Kidney epithelial cell (primary cell): ENCODE measurements around the gene ADI1. TPM values are rescaled to one million over a fixed set of nuclear protein-coding genes. Genes with fewer than 3 reads are reported as not detected.

ENCODE experiments used
- DNase-seq: peaks from one replicate; pipeline ENCODE4 v3.0.0-alpha.2; 2010; ENCODE audit warnings: low read depth
- H3K27me3 ChIP-seq: 2 replicates; pipeline ENCODE4 v1.6.0; 2011; ENCODE audit warnings: low read length; ENCODE audit not compliant: control insufficient read depth, insufficient read depth
- H3K36me3 ChIP-seq: 2 replicates; pipeline ENCODE4 v1.5.1; 2011; ENCODE audit warnings: low read length; ENCODE audit not compliant: control insufficient read depth, insufficient read depth
- H3K4me3 ChIP-seq: 2 replicates; pipeline ENCODE4 v1.5.1; 2011; ENCODE audit warnings: low read depth, mild to moderate bottlenecking, control low read depth, low read length
- total RNA-seq: library from RNA; depleted of rRNA; stranded (reverse); fragments of >200 nt; gene quantifications from 2 replicates; pipeline ENCODE4 v1.2.3, GENCODE V29; 2015
- TF ChIP-seq, protein P1 (sequence below): IDR thresholded peaks from 2 replicates; pipeline ENCODE4 v1.5.1; 2011; ENCODE audit warnings: mild to moderate bottlenecking, moderate library complexity, low read length, control low read depth, inconsistent platforms; ENCODE audit not compliant: insufficient read depth, poor library complexity, severe bottlenecking

ADI1 gene
- total RNA-seq, 1 donor from 2014 or later: 25.6 TPM

DNA sequence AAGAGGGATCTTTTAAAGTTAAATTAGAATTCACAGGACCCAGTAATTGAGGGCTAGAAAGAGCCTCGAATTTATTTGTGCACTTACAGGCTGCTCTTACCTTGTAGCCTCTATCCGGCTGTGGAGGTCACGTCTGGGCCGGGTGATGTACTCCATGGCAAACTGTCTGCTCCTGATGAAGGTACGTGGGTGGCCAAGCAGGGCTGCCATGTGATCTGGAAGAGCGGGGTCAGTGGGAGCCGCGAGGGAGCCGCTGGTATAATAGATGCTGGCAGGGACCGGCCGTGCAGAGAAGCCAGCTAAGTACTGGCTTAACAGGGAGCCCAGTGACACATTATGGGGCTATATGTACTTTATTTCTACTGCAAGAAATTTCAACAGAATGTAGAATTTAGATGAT, 59.2 kb downstream of the ADI1 start:
- Histone ChIP-seq H3K27me3 (no peaks in the 10 kb centered on the region), H3K4me3 (no peak overlapping the region), H3K36me3 (peaks cover 3% of the 10 kb centered on the region)
- TF ChIP-seq, protein P1, sequence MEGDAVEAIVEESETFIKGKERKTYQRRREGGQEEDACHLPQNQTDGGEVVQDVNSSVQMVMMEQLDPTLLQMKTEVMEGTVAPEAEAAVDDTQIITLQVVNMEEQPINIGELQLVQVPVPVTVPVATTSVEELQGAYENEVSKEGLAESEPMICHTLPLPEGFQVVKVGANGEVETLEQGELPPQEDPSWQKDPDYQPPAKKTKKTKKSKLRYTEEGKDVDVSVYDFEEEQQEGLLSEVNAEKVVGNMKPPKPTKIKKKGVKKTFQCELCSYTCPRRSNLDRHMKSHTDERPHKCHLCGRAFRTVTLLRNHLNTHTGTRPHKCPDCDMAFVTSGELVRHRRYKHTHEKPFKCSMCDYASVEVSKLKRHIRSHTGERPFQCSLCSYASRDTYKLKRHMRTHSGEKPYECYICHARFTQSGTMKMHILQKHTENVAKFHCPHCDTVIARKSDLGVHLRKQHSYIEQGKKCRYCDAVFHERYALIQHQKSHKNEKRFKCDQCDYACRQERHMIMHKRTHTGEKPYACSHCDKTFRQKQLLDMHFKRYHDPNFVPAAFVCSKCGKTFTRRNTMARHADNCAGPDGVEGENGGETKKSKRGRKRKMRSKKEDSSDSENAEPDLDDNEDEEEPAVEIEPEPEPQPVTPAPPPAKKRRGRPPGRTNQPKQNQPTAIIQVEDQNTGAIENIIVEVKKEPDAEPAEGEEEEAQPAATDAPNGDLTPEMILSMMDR: no peak
- no peak for DNase-seq

DNA sequence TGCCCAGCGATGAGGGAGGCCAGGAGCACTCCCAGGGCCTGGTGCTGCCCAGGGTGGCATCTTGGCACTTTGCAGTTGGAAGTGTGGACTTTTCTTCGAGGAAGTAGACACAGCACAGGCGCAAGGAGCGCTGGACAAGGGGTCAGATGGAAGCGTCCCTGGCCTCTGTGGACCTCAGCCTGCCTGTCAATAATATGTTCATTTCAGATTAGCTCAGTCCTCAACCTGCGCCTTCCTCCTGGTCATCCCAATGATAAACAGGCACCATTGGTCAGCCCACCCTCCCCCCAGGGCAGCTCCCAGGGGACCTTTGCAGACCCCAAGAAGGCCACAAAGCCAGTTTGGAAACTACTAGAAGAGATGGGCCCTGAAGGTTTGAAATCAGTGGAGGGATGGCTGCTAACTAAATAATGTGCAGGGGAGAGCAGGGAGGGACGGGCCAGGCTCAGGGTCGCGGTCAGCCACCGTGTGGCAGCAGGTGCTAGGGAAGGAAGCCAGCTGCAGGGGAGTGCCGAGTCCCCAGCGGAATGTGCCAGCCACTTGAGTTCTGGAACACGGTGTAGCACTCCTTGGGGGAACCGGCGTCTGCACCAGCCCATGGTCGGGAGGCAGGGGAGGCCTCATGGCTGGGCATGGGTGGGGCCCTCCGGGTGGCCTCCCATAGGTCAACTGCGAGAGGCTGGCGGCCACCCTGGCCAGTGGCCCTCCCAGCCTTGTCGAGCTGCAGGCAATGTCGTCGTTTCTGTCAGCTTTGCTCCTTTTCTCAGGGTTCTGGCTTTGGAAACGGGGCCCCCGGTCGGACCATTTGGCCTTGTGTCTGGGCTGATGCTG, 59.9 kb downstream of the ADI1 start:
- no peak for DNase-seq
- Histone ChIP-seq H3K4me3 (no peak overlapping the region), H3K27me3 (no peaks in the 10 kb centered on the region), H3K36me3 (peaks cover 4% of the 10 kb centered on the region)
- TF ChIP-seq, protein P1: no peak

DNA sequence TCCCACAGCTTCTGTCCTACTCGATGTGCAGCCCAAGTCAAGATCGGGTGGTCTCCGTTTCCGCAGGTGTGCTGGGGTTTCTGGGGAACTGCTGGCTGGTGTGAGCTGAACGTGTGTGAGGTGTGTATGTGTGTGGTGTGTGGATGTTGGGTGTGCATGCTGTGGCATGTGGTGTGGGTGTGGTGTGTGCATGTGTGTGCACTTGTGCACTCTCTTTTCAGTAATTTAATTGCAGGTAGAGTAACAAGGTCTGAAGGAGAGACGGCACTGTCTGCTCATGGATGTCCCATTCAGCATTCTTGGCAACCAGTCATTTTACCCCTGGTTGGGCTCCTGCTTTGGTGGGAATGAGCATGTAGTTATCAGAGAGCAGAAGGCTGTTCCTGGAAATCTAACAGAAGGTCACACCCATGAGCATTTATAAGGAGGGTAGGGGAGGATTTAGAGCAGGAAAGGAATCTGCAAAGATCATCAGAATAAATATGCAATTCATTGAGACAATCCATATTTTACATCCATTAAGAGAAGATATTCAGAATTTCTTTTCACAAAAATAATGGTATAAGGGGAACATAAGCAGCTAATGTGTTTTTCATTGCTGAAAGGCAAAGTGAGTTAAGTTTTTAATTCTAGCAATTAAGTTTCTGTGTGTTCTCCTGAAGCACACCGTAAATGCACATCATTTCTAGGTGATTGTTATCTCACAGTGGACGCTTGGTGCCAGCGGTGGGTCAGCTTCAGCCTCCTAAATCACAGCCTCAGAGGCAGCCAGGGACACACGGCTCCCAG, 60.7 kb downstream of the ADI1 start:
- Histone ChIP-seq H3K4me3 (no peak overlapping the region), H3K27me3 (no peaks in the 10 kb centered on the region), H3K36me3 (peaks cover 4% of the 10 kb centered on the region)
- TF ChIP-seq, protein P1: no peak
- DNase-seq: no peak

DNA sequence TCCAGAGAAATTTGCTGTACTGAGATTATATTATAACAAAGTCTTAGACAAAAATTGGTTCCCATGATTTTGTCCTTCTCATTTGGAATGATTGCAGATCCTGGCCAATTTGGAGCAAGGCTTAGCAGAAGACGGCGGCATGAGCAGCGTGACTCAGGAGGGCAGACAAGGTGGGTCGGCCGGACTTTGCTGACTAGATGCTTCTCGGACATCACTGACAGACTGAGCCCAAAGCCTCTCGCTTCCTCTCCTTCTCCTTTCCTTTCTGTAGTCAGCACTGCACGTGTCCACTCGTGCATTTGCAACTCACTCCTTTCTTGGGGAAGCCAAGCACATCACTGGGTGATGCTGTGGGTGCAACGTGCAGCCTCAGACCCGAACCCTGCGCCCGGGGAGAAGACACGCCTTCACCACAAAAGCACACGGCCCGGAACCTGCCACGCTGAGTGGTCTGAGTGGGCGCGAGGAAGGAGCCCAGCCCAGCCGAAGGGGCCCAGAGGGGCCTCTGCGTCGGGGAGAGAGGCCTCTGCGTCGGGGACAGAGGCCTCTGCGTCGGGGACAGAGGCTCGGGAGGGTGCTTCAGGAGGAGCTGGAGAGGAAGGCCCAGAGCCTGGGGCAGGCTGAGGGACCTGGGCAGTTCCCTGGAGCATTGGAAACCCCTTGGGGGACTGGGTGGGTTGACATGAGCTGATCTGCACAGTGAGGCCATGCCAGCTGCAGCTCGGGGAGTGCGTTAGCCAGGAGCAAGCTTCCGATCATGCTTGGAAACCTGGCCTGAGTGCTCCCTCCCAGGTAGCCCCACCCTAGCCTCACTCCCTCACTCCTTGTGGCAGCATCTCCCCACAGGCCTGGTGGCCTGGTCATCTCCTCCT, 61.6 kb downstream of the ADI1 start:
- H3K4me3 ChIP-seq: no peak overlapping the region
- peaks cover 4% of the 10 kb centered on the region for H3K36me3 ChIP-seq
- TF ChIP-seq, protein P1: no peak
- no peak for DNase-seq
- H3K27me3 ChIP-seq: no peaks in the 10 kb centered on the region

DNA sequence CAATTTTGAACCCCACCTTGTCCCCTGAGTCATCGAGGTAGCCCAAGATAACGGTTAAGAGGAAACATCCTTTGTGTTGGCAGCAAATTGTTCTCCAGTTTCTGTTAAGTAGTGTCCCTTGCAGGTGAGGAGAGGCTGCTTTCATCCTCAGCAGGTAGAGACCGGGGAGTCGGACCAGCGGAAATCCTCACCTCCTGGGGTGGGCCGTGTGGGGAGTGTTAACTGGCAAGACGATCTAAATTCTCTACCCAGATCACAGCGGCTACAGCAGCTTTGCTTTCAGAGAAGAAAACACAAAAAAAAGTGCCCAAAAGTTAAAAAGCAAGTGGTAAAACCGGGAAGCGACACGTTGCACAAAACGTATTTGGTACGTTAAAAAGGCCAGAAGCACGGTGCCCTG, 63.2 kb downstream of the ADI1 start:
- TF ChIP-seq, protein P1: no peak
- Histone ChIP-seq H3K27me3 (no peaks in the 10 kb centered on the region), H3K36me3 (peaks cover 4% of the 10 kb centered on the region), H3K4me3 (no peak overlapping the region)
- no peak for DNase-seq
